ENCODE results near the gene ZNF169.
"Not testable (repeated sequence)": the region's sequence is repeated elsewhere in the genome, so short reads cannot be mapped to it uniquely, and the experiment has no call there.

ZNF169 gene

DNA sequence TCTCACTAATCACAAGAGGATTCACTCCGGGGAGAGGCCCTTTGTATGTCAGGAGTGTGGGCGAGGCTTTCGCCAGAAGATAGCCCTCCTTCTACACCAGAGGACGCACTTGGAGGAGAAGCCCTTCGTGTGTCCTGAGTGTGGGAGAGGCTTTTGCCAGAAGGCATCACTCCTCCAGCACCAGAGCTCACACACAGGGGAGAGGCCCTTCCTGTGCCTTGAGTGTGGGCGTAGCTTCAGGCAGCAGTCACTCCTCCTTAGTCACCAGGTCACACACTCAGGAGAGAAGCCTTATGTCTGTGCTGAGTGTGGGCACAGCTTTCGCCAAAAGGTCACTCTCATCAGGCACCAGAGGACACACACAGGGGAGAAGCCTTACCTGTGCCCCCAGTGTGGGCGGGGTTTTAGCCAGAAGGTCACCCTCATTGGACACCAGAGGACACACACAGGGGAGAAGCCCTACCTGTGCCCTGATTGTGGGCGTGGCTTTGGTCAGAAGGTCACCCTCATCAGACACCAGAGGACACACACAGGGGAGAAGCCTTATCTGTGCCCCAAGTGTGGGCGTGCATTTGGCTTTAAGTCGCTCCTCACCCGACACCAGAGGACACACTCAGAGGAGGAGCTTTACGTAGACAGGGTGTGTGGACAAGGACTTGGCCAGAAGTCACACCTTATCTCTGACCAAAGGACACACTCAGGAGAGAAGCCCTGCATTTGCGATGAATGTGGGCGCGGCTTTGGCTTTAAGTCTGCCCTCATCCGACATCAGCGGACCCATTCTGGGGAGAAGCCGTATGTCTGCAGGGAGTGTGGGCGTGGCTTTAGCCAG, 41.6 kb downstream of the ZNF169 start:
- Histone ChIP-seq H3K27me3 (ENCODE audit: control insufficient read depth, insufficient read depth, low read length) (no peaks in the 10 kb centered on the region), H3K4me1 (ENCODE audit: control insufficient read depth, insufficient read depth, low read length) (peaks cover 4% of the 10 kb centered on the region), H3K9ac (ENCODE audit: low read length) (no peak overlapping the region), H3K27ac (ENCODE audit: low read depth, low read length) (no peak overlapping the region), H3K36me3 (ENCODE audit: control insufficient read depth, insufficient read depth, low read length) (no peaks in the 10 kb centered on the region), H3K4me3 (ENCODE audit: low read length) (no peak overlapping the region)

DNA sequence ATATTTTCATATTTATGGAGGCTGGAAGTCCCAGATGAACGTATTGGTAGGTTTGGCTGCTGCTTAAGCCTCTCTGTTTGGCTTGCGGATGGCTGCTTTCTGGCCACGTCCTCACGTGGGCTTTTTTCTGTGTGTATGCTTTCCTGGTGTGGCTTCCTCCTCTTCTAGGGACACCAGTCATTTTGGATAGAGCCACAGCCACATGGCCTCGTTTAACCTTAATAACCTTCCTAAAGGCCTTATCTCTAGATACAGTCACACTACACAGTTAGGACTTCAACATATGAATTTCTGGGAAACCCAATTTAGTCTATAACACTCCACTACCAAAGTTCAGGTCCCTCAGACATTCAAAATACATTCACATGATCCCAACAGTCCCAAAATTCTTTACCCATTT, 42.5 kb downstream of the ZNF169 start:
- H3K27ac ChIP-seq (ENCODE audit: low read depth, low read length): no peak overlapping the region
- no peaks in the 10 kb centered on the region for H3K27me3 ChIP-seq (ENCODE audit: control insufficient read depth, insufficient read depth, low read length)
- peaks cover 4% of the 10 kb centered on the region for H3K4me1 ChIP-seq (ENCODE audit: control insufficient read depth, insufficient read depth, low read length)
- no peaks in the 10 kb centered on the region for H3K36me3 ChIP-seq (ENCODE audit: control insufficient read depth, insufficient read depth, low read length)
- no peak overlapping the region for H3K4me3 ChIP-seq (ENCODE audit: low read length)
- H3K9ac ChIP-seq (ENCODE audit: low read length): no peak overlapping the region

DNA sequence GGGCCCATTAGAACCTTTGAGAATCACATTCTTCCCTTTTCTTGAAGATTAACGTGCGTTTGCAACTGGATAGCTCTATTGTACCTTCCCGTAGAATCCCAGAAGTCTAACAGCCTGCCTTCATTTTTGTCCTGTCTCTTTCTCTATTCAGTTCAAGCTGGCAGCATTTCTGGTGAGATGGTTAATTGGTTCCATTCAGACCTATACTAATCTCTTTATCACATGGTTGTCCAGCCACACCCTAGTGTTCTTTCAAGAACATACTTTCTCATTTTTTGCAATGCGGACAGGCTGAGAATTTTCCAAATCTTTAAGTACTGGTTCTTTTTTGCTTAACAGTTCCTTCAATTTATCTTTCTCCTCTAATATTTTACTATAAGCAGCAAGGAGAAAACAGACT, 43.3 kb downstream of the ZNF169 start:
- Histone ChIP-seq H3K27ac (ENCODE audit: low read depth, low read length) (no peak overlapping the region), H3K4me3 (ENCODE audit: low read length) (no peak overlapping the region), H3K9ac (ENCODE audit: low read length) (no peak overlapping the region), H3K36me3 (ENCODE audit: control insufficient read depth, insufficient read depth, low read length) (no peaks in the 10 kb centered on the region), H3K4me1 (ENCODE audit: control insufficient read depth, insufficient read depth, low read length) (peaks cover 4% of the 10 kb centered on the region), H3K27me3 (ENCODE audit: control insufficient read depth, insufficient read depth, low read length) (no peaks in the 10 kb centered on the region)

DNA sequence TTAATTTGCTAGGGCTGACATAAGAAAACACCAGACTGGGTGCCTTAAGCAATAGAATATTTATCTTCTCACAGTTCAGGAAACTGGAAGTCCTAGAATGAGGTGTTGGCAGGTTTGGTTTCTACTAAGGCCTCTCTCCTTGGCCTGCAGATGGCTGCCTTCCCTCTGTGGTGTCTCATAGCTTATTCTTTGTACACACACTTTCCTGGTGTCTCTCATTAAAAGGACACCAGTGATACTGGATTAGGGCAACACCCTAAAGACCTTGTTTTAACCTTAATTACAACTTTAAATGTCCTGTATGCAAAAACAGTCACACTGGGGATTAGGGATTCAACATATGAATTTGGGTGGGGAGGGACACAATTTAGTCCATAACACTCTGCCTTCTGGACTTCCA, 44.2 kb downstream of the ZNF169 start:
- no peaks in the 10 kb centered on the region for H3K36me3 ChIP-seq (ENCODE audit: control insufficient read depth, insufficient read depth, low read length)
- peaks cover 4% of the 10 kb centered on the region for H3K4me1 ChIP-seq (ENCODE audit: control insufficient read depth, insufficient read depth, low read length)
- no peak overlapping the region for H3K4me3 ChIP-seq (ENCODE audit: low read length)
- no peaks in the 10 kb centered on the region for H3K27me3 ChIP-seq (ENCODE audit: control insufficient read depth, insufficient read depth, low read length)
- no peak overlapping the region for H3K9ac ChIP-seq (ENCODE audit: low read length)
- no peak overlapping the region for H3K27ac ChIP-seq (ENCODE audit: low read depth, low read length)

DNA sequence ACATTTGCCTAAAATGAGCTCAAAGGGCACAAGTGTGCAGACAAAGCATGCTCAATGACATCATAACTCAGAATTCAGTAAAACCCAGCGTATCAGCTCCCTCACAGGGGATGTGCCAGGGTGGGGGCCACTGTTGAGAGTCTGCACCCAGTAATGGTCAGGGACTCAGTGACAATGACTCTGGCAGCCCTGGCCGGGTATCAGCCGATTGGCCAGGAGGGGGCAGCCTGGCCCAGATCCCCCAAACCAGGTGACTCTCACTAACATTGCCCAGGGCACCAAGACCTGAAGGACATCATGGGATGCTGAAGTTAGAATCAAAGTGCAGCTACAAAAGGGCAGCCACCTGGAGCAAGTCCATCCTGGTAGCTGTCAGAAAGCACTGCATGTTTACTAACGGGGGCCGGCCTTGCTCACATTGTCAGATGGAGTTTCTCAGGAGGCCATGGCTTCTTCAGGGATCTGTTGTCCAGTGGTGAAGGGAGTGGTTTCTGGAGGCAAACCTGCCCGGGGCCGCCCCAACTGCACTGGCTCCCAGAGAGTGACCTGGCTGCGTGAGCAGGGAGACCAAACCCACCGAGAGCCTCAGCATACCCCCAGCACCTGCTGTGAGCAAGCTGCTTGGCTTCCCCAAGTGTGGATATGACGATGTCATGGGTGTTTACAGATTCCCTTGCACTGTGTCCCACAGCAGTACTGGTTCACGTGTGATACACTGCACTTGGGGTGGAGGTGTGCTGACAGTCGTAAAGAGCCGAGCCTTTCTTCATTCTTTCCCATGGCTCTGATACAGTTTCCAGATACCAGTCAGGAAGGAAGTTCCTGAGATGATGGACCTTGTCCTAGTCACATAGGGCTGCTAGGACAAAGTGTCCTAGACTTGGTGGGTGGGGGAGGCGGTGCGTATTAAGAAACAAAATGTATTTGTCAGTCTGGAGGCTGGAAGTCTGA, 56.2 kb downstream of the ZNF169 start:
- H3K36me3 ChIP-seq (ENCODE audit: control insufficient read depth, insufficient read depth, low read length); H3K4me3 ChIP-seq (ENCODE audit: low read length); H3K4me1 ChIP-seq (ENCODE audit: control insufficient read depth, insufficient read depth, low read length); H3K9ac ChIP-seq (ENCODE audit: low read length); H3K27ac ChIP-seq (ENCODE audit: low read depth, low read length); H3K27me3 ChIP-seq (ENCODE audit: control insufficient read depth, insufficient read depth, low read length): not testable (repeated sequence)

DNA sequence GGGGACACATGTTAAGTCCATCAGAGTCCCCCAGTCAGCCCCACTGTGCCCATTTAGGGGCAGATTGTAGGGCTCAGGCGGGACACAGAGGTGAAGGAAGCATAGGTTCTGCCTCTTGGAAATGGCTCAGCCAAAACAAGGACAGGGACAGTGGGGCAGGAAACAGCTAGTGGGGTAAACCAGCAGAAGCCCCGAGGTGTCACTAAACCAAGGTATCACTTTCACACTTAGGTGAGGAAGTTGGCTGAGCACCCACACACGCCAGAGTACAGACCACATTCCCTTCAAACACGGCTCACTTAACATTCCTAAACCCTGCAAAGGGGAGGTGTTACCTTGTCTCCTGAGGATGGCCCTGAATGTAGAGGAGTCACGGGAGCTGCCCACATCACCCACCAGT, 57.1 kb downstream of the ZNF169 start:
- not testable (repeated sequence) for H3K27ac ChIP-seq (ENCODE audit: low read depth, low read length); H3K4me3 ChIP-seq (ENCODE audit: low read length); H3K9ac ChIP-seq (ENCODE audit: low read length); H3K4me1 ChIP-seq (ENCODE audit: control insufficient read depth, insufficient read depth, low read length); H3K27me3 ChIP-seq (ENCODE audit: control insufficient read depth, insufficient read depth, low read length); H3K36me3 ChIP-seq (ENCODE audit: control insufficient read depth, insufficient read depth, low read length)

DNA sequence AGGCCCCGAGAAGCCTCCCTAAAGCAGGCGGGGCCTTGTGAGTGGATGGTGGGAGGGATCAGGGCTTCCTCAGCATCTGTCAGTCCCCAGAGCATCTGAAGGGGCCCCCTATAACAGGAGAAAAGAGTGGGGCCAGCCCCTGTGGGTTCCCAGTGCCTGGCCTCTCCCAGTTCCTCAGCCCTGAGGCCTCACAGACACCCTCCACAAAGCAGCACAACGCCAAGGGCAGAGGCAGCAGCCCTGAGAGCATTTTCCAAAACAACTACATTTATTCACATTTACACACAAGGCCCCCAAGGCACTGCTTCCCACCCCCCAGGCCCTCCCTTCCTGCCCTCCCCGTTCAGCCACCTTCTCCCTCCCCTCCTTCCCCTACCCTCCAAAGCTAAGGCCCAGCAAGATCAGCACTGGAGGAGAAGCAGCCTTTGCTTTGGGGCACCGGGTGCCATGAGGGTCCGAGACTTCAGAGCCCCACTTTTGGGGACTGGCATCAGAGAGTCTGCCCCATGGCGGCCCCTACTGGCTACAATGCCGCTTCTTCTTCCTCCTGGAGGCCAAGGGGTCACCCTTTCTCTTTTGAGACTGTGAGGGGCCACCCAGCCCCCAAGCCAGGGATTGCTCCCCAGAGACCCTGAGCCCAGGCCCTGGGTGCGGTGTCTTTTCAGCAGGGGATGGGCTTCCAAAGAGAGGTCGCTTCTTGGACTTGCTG, 59.0 kb downstream of the ZNF169 start:
- H3K4me1 ChIP-seq (ENCODE audit: control insufficient read depth, insufficient read depth, low read length); H3K9ac ChIP-seq (ENCODE audit: low read length); H3K27me3 ChIP-seq (ENCODE audit: control insufficient read depth, insufficient read depth, low read length); H3K27ac ChIP-seq (ENCODE audit: low read depth, low read length); H3K4me3 ChIP-seq (ENCODE audit: low read length); H3K36me3 ChIP-seq (ENCODE audit: control insufficient read depth, insufficient read depth, low read length): not testable (repeated sequence)

DNA sequence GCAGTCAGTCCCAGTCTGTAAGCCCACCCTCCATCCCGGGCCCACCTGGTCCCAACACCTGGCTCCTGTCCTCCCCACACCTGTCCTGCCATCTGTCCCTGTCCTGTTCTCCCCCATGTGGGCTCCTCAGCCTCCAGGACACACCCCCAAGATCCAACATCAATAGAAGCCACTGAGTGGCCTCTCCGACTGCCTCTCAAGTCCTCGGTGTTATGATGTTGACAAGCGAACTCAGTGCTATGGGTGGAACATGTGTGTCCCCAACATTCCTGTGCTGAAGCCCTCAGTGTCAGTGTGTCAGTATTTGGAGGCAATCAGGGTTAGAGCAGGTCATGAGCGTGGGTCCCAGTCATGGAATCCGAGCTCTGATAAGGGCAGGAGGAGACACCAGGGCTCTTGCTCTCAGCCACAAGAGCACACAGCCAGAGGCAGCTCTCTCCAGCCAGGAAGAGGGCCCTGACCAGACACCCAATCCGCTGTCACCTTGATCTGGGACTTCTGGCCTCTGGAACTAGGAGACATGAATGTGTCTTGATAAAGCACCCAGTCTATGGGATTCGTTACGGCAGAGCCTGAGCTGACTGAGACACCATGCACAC, 63.3 kb downstream of the ZNF169 start:
- H3K36me3 ChIP-seq (ENCODE audit: control insufficient read depth, insufficient read depth, low read length); H3K4me3 ChIP-seq (ENCODE audit: low read length); H3K4me1 ChIP-seq (ENCODE audit: control insufficient read depth, insufficient read depth, low read length); H3K27me3 ChIP-seq (ENCODE audit: control insufficient read depth, insufficient read depth, low read length); H3K27ac ChIP-seq (ENCODE audit: low read depth, low read length); H3K9ac ChIP-seq (ENCODE audit: low read length): not testable (repeated sequence)

DNA sequence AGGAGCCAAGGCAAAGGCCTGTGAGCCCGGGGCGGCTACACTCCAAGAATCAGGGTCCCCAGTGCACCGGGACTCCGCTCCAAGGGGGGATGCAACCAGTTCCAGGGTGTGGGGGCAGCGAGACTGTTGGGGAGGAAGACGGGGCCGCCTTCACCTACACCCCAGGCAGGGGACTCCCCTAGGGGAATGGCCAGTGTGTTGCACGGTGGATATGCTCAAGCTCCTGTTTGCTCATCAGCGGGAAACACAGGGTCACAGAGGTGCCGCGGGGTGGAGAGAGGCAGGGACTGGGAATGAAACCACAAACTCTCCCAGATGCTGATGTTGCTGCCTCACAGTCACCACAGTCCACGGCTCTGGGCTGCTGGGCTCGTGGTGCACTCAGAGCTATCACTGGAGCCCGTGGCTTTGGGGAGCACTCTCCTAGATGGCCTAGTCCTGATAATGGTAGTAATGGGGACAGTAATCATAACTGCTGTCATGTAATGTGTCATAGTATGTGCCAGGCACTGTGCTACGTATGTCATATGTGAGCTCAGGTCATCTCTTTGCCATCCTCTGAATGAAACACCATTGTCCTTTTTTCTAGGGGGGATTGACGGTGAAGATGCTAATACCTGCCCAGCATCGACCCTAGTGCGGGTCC, 64.2 kb downstream of the ZNF169 start:
- H3K4me1 ChIP-seq (ENCODE audit: control insufficient read depth, insufficient read depth, low read length); H3K9ac ChIP-seq (ENCODE audit: low read length); H3K27me3 ChIP-seq (ENCODE audit: control insufficient read depth, insufficient read depth, low read length); H3K36me3 ChIP-seq (ENCODE audit: control insufficient read depth, insufficient read depth, low read length); H3K4me3 ChIP-seq (ENCODE audit: low read length); H3K27ac ChIP-seq (ENCODE audit: low read depth, low read length): not testable (repeated sequence)

DNA sequence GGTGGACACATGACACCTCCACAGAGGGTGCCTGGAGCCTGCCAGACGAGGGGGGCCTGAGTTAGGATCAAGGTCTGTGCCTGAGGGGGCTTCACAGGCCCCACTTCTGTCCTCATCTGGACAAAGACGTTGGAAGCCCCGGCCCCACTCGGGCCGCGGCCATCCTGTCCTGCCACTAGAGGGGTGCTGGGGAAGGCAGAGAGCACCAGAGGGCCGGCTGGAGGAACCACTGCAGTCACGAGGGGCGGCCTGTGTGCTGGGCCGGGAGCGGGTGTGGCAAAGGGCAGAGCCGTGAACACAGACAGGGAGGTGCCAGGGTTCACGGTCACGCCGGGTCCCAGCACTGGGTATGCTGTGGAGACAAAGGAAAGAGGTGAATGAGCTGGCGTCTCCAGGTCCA, 66.5 kb downstream of the ZNF169 start:
- H3K27me3 ChIP-seq (ENCODE audit: control insufficient read depth, insufficient read depth, low read length); H3K36me3 ChIP-seq (ENCODE audit: control insufficient read depth, insufficient read depth, low read length); H3K27ac ChIP-seq (ENCODE audit: low read depth, low read length); H3K9ac ChIP-seq (ENCODE audit: low read length); H3K4me3 ChIP-seq (ENCODE audit: low read length); H3K4me1 ChIP-seq (ENCODE audit: control insufficient read depth, insufficient read depth, low read length): not testable (repeated sequence)

DNA sequence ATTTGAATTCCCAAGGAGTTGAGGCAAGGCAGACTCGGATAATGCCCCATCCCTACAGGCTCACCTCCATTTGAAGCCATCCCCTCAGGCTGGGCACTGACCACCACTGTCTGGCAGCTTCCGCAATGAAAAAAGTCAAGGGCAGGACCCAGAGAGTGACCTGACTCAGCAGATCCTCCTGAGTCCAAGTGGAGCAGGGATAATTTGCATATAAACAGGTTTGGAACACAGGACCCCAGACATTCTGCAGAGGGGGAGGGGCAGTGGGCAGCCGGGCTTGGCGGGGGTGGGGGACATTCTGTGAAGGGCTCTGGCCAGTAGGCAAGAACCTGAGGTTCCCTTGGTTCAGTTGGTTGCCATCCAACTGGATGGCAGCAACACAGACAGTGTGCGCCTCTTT, 69.4 kb downstream of the ZNF169 start, which contains the start of gene NUTM2F:
Gene NUTM2F (minus strand): TSS at position 101 of the 400 bp plus-strand sequence. CDS start 21 bp downstream, at position 80.
- H3K9ac ChIP-seq (ENCODE audit: low read length); H3K4me1 ChIP-seq (ENCODE audit: control insufficient read depth, insufficient read depth, low read length); H3K36me3 ChIP-seq (ENCODE audit: control insufficient read depth, insufficient read depth, low read length); H3K4me3 ChIP-seq (ENCODE audit: low read length); H3K27ac ChIP-seq (ENCODE audit: low read depth, low read length); H3K27me3 ChIP-seq (ENCODE audit: control insufficient read depth, insufficient read depth, low read length): not testable (repeated sequence)

DNA sequence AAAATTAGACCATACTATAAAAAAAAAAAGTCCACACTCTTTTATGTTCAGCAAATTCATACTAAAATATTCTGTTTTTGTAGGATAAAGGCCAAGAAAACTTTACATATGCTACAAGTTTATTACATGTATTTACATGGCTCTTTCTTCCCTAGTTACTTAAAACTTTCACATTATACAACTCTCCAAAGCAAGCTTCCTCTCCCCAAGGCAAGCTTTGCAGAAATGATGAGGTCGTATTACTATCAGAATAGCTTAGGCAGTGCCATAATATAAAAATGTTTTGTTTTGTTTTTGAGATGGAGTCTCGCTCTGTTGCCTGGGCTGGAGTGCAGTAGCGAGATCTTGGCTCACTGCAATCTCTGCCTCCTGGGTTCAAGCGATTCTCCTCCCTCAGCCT, 77.3 kb downstream of the ZNF169 start:
- not testable (repeated sequence) for H3K36me3 ChIP-seq (ENCODE audit: control insufficient read depth, insufficient read depth, low read length); H3K4me3 ChIP-seq (ENCODE audit: low read length); H3K27ac ChIP-seq (ENCODE audit: low read depth, low read length); H3K4me1 ChIP-seq (ENCODE audit: control insufficient read depth, insufficient read depth, low read length); H3K9ac ChIP-seq (ENCODE audit: low read length); H3K27me3 ChIP-seq (ENCODE audit: control insufficient read depth, insufficient read depth, low read length)
